Suprapubic skin (tissue), 3 donors: ENCODE measurements around the gene PIGS.

ENCODE experiments used
- CTCF ChIP-seq, 2 donors: fragments of 200-600 bp in 1 of 2; fragments of 450-650 bp in 1 of 2; sonication (generic) in 1 of 2; IDR thresholded peaks; one replicate each; pipeline ENCODE4 v1.5.1; 2016 to 2019; ENCODE audit warnings: antibody characterized with exemption in 2 of 2, mild to moderate bottlenecking in 1 of 2, moderate library complexity in 1 of 2
- POLR2A ChIP-seq, 2 donors: fragments of 450-650 bp; IDR thresholded peaks; one replicate each; pipeline ENCODE4 v1.6.1; 2017; ENCODE audit warnings: antibody characterized with exemption in 2 of 2, mild to moderate bottlenecking in 2 of 2, moderate library complexity in 2 of 2

GRCh38 chr17:28537219-28537610, 34.1 kb downstream of the PIGS start:
- TF ChIP-seq CTCF (IDR thresholded peaks at IDR 0.05) (no peak), POLR2A (IDR thresholded peaks at IDR 0.05) (no peak)
